ENCODE results near the gene METAP1D. TPM values are rescaled to one million over a fixed set of nuclear protein-coding genes. Genes with fewer than 3 reads are reported as not detected.

The METAP1D gene
- total and polyA plus RNA-seq, 2 donors (not counting 3 experiments of a cell fraction or from before 2014, with no cell fraction given) = 4.2 to 8.1 TPM

- Histone ChIP-seq H3K36me3 (ENCODE audit: control insufficient read depth in 2 of 2, extremely low read depth in 1 of 2, insufficient read depth in 2 of 2, low read length in 2 of 2) (no peaks in the 10 kb centered on the region), H4K20me1 (replicated peaks; ENCODE audit: control insufficient read depth, extremely low read depth, insufficient read depth, low read length) (no peaks in the 10 kb centered on the region), H2AFZ (ENCODE audit: low read depth, low read length) (no peak overlapping the region), H3K9ac (replicated peaks; ENCODE audit: extremely low read depth, insufficient read depth, low read length) (no peak overlapping the region), H3K4me3 (replicated peaks in 1 of 3; ENCODE audit: insufficient read depth in 1 of 3, low read depth in 1 of 3, low read length in 3 of 3) (no peak overlapping the region), H3K4me1 (ENCODE audit: control insufficient read depth, extremely low read depth, insufficient read depth, low read length) (peaks cover 14% of the 10 kb centered on the region), H3K27me3 (ENCODE audit: control insufficient read depth in 2 of 2, insufficient read depth in 2 of 2, low read length in 2 of 2) (peaks cover 52 to 66% of the 10 kb centered on the region in 2 experiments), H3K4me2 (ENCODE audit: insufficient read depth, low read length) (no peak overlapping the region), H3K9me3 (replicated peaks; ENCODE audit: control insufficient read depth, insufficient read depth, low read length) (no peaks in the 10 kb centered on the region), H3K79me2 (ENCODE audit: control insufficient read depth, insufficient read depth, low read length) (no peaks in the 10 kb centered on the region), H3K27ac (ENCODE audit: insufficient read depth, low read depth, low read length) (no peak overlapping the region), H3K9me1 (replicated peaks; ENCODE audit: control insufficient read depth, extremely low read depth, insufficient read depth, low read length) (no peaks in the 10 kb centered on the region)
- dilution Hi-C loops (cut with MboI; ENCODE audit: extremely low pct_ligation_motif_present, low sequenced_read_pairs) (no loop called here), intact Hi-C loops (cut with micrococcal nuclease) (no loop called here)
- POLR2A ChIA-PET = no interaction called here
- peak; percentile 75 for TF ChIP-seq EZH2 (IDR thresholded peaks at IDR 0.05; ENCODE audit: borderline replicate concordance, low read depth, low read length, severe bottlenecking)
- TF ChIP-seq, protein P1, sequence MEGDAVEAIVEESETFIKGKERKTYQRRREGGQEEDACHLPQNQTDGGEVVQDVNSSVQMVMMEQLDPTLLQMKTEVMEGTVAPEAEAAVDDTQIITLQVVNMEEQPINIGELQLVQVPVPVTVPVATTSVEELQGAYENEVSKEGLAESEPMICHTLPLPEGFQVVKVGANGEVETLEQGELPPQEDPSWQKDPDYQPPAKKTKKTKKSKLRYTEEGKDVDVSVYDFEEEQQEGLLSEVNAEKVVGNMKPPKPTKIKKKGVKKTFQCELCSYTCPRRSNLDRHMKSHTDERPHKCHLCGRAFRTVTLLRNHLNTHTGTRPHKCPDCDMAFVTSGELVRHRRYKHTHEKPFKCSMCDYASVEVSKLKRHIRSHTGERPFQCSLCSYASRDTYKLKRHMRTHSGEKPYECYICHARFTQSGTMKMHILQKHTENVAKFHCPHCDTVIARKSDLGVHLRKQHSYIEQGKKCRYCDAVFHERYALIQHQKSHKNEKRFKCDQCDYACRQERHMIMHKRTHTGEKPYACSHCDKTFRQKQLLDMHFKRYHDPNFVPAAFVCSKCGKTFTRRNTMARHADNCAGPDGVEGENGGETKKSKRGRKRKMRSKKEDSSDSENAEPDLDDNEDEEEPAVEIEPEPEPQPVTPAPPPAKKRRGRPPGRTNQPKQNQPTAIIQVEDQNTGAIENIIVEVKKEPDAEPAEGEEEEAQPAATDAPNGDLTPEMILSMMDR (IDR thresholded peaks at IDR 0.05; ENCODE audit: extremely low read depth in 1 of 2, insufficient read depth in 1 of 2, low read depth in 1 of 2, low read length in 2 of 2) = no peak
- CTCF ChIA-PET = no interaction called here
- no peak for FAIRE-seq
- DNase-seq (ENCODE audit: low read depth, low spot score) = no peak
- no TSS peak for BruUV-seq (replicated peaks)
These were observed 81.0 kb downstream of the METAP1D start for GRCh38 chr2:172080641-172081220.

DNA sequence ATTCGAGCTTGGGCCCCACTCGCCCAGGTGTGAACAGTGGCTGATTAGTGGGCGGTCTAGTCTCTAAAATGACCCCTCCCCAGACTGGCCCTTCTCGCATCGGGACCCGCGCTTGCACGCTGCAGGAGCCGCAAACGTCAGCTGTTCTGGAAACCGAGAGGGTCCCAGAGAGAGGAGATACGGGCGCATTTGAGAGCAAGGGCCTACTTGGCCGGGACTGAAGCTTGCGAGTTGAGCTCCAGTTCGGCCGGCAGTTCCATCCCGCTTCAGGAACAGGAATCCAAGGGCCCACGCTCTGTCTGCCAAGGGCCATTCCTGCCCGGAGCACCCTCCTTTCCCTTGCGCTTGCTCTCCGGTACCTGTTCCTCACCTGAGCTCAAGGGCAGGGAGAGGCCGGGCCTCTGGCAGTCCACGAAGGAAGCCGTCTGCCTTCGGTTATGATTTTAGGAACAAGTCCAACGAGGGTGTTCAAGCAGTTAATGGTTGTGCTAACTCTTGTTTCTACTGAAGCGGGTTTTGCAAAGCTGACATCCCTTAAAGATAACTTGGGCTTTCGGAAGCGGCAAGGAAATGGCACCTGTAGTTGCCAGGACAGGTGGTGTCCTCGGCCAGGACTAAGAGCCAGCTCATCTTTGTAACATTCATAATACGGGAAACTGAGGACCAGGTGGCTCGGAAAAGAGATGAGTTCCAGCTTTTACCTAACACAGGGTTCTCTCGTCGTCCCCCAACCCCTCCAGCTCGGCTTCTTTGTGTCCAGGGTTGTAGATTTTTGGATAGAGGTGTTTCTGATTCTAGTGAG is 81.7 kb downstream of the METAP1D start:
- H3K4me1 ChIP-seq (ENCODE audit: control insufficient read depth, extremely low read depth, insufficient read depth, low read length) = peaks cover 18% of the 10 kb centered on the region
- H3K27ac ChIP-seq (ENCODE audit: insufficient read depth, low read depth, low read length) = no peak overlapping the region
- CTCF ChIA-PET = interaction anchor here (1.1 to 1.8 kb wide), 3 partner anchors 10 to 24 kb away, joined by 3 to 8 read pairs (median 3); no protein-coding TSS in a partner anchor
- H3K79me2 ChIP-seq (ENCODE audit: control insufficient read depth, insufficient read depth, low read length) = no peaks in the 10 kb centered on the region
- FAIRE-seq (no peak), DNase-seq (ENCODE audit: low read depth, low spot score) (no peak)
- POLR2A ChIA-PET = no interaction called here
- TF ChIP-seq FOS (IDR thresholded peaks at IDR 0.05; ENCODE audit: borderline replicate concordance, insufficient read depth, low read length) = no peak
- TF ChIP-seq EZH2 (IDR thresholded peaks at IDR 0.05; ENCODE audit: borderline replicate concordance, low read depth, low read length, severe bottlenecking) = peak; percentile 94
- TF ChIP-seq POLR2AphosphoS5 (IDR thresholded peaks at IDR 0.05; ENCODE audit: insufficient read depth, low read depth, low read length) = no peak
- TF ChIP-seq, protein P2, sequence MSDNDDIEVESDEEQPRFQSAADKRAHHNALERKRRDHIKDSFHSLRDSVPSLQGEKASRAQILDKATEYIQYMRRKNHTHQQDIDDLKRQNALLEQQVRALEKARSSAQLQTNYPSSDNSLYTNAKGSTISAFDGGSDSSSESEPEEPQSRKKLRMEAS (IDR thresholded peaks at IDR 0.05; ENCODE audit: insufficient read depth, insufficient read length) = no peak
- intact Hi-C loops (cut with micrococcal nuclease) (no loop called here), dilution Hi-C loops (cut with MboI; ENCODE audit: extremely low pct_ligation_motif_present, low sequenced_read_pairs) (no loop called here)
- no peak overlapping the region for H3K4me2 ChIP-seq (ENCODE audit: insufficient read depth, low read length)
- no peak overlapping the region for H3K9ac ChIP-seq (replicated peaks; ENCODE audit: extremely low read depth, insufficient read depth, low read length)
- H3K27me3 ChIP-seq (ENCODE audit: control insufficient read depth in 2 of 2, insufficient read depth in 2 of 2, low read length in 2 of 2) = peaks cover 58 to 73% of the 10 kb centered on the region in 2 experiments
- H3K4me3 ChIP-seq (replicated peaks in 1 of 3; ENCODE audit: insufficient read depth in 1 of 3, low read depth in 1 of 3, low read length in 3 of 3) = no peak overlapping the region
- BruUV-seq (replicated peaks) = no TSS peak
- no peaks in the 10 kb centered on the region for H4K20me1 ChIP-seq (replicated peaks; ENCODE audit: control insufficient read depth, extremely low read depth, insufficient read depth, low read length)
- H3K36me3 ChIP-seq (ENCODE audit: control insufficient read depth in 2 of 2, extremely low read depth in 1 of 2, insufficient read depth in 2 of 2, low read length in 2 of 2) = no peaks in the 10 kb centered on the region
- H3K9me1 ChIP-seq (replicated peaks; ENCODE audit: control insufficient read depth, extremely low read depth, insufficient read depth, low read length) = no peaks in the 10 kb centered on the region
- no peak overlapping the region for H2AFZ ChIP-seq (ENCODE audit: low read depth, low read length)
- no peaks in the 10 kb centered on the region for H3K9me3 ChIP-seq (replicated peaks; ENCODE audit: control insufficient read depth, insufficient read depth, low read length)

Data from endothelial cell of umbilical vein (primary cell).